Pancreas (tissue), 10 donors: ENCODE results near the gene TRAF2. TPM values are rescaled to one million over a fixed set of nuclear protein-coding genes. Genes with fewer than 3 reads are reported as not detected.

Experiments used
- ATAC-seq, 4 donors: fragments of 200-7000 bp; cut with Tn5 transposase; one replicate each; pipeline versions ENCODE4 v1.8.0 to v1.9.1; 2020; ENCODE audit warnings: mild to moderate bottlenecking in 4 of 4, moderate library complexity in 4 of 4
- DNase-seq, 6 donors: peaks; one replicate each; pipeline ENCODE4 v3.0.0-alpha.2; 2020
- FAIRE-seq: peaks from 2 replicates; lab custom pipeline; 2012; peaks lifted over from hg19 to GRCh38; lab: Jason Lieb, UNC
- H3K27ac ChIP-seq, 4 donors: fragments of 200-600 bp; sonication (generic); 1 replicate in 3 of 4; 2 replicates in 1 of 4; pipeline versions ENCODE4 v1.5.0 to v1.8.0; 2020
- H3K27me3 ChIP-seq, 4 donors: fragments of 200-600 bp; one replicate each; pipeline ENCODE4 v1.8.0; 2021
- H3K36me3 ChIP-seq, 3 donors: fragments of 200-600 bp; sonication (generic) in 1 of 3; one replicate each; pipeline versions ENCODE4 v1.5.0 to v1.8.0; 2020 to 2021
- H3K4me1 ChIP-seq, 3 donors: fragments of 200-600 bp; one replicate each; pipeline ENCODE4 v1.8.0; 2021
- H3K4me3 ChIP-seq, 4 donors: fragments of 200-600 bp; sonication (generic) in 2 of 4; one replicate each; pipeline versions ENCODE4 v1.5.0 to v1.8.0; 2020 to 2021
- H3K9me3 ChIP-seq, 4 donors: fragments of 200-600 bp; one replicate each; pipeline ENCODE4 v1.8.0; 2021
- CTCF ChIP-seq, 4 donors: fragments of 200-600 bp; sonication (generic) in 3 of 4; IDR thresholded peaks; one replicate each; pipeline versions ENCODE4 v1.5.0 to v1.8.0; 2021; ENCODE audit warnings: antibody characterized with exemption in 4 of 4
- WGBS, 2 donors: extraction: QIAGEN DNeasy Blood & Tissue Kit; methylation state at CpG; one replicate each; pipeline ENCODE4 v1.1.7; 2013; 5-methylcytosine and 5-hydroxymethylcytosine counted together
- intact Hi-C, 3 donors: fragments of 100-400 bp; cut with DNase I; formaldehyde crosslinking; loops; one replicate each; pipeline versions ENCODE4 v1.11.1 to v1.14.2; 2022
- polyA plus RNA-seq, 2 donors: library from polyadenylated mRNA; stranded (reverse); fragments of 200-250 nt; gene quantifications; one replicate each; pipeline ENCODE4 v1.2.3, GENCODE V29; 2013
- total RNA-seq, 6 donors: library from RNA; stranded (reverse); fragmentation: NEBNext Ultra II Directional in 4 of 6; extraction: Animal tissue kit (Norgen Biotek cat#: 25700) in 4 of 6; gene quantifications; one replicate each; pipeline versions ENCODE4 v1.2.1 to v1.2.4, GENCODE V29; 2021 to 2023
- donor health status: healthy with polysubstance abuse.
- donor health status: DM: no; HTN: no; CAD: no; lungs with moderate emphysema.
- donor health status: DM: no; HTN: no; CAD: no.
- donor health status: control.
- donor health status: control.
- donor health status: Bipolar disorder and iron deficiency.
- donor health status: DM: yes; HTN: yes; CAD: no.
- donor health status: DM: no; HTN: no; CAD: no.
- donor health status: DM: no; HTN: no; CAD: no.
- donor health status: DM: yes; HTN: yes; CAD: no.

Gene TRAF2
- total and polyA plus RNA-seq, 8 donors = 4.8 to 14.4 (median 8.2) TPM

GRCh38 chr9:136852664-136853595, 33.4 kb upstream of the TRAF2 start:
- TF ChIP-seq CTCF (IDR thresholded peaks at IDR 0.05) = no peak
- no peak for FAIRE-seq
- peaks cover 27 to 32% (median 32%) of the 10 kb centered on the region in 3 donors for H3K4me1 ChIP-seq

DNA sequence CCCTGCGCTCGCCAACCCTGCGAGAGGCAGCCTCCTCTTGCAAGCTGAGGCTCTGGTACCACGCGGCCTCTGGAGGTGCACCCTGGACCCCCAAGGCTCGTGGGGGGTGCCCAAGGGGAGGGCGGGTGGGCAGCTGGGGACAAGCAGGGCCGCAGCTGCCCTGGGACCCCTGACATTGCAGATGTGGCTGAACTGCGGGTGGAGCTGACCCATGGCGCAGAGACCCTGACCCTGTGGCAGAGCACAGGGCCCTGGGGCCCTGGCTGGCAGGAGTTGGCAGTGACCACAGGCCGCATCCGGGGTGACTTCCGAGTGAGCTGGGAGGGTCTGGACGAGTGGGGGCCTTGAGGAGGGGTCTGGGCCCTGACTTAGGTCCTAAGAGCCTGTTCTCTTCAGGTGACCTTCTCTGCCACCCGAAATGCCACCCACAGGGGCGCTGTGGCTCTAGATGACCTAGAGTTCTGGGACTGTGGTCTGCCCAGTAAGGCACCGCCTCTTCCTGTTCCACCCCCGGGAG, 32.7 kb upstream of the TRAF2 start:
- FAIRE-seq (no peak), ATAC-seq (no peak), DNase-seq (peak in 4 of 6 donors; percentile 8 to 80 (median 41))
- Histone ChIP-seq H3K27me3 (no peaks in the 10 kb centered on the region), H3K36me3 (peaks cover 0 to 10% (median 0%) of the 10 kb centered on the region in 3 donors), H3K9me3 (no peaks in the 10 kb centered on the region), H3K4me1 (peaks cover 34 to 39% (median 39%) of the 10 kb centered on the region in 3 donors), H3K27ac (no peak overlapping the region), H3K4me3 (no peak overlapping the region)
- TF ChIP-seq CTCF (IDR thresholded peaks at IDR 0.05) = no peak
- 85 to 92% methylated on average over 18 of the region's 18 CpGs for WGBS, 2 donors
- intact Hi-C loops = no loop called here

More at GRCh38 chr9:136852664-136853595, 33.4 kb upstream of the TRAF2 start:
- no peaks in the 10 kb centered on the region for H3K9me3 ChIP-seq
- ATAC-seq (no peak), DNase-seq (peak in 5 of 6 donors; percentile 17 to 82 (median 55))
- H3K27ac ChIP-seq = no peak overlapping the region
- intact Hi-C loops = no loop called here
- no peak overlapping the region for H3K4me3 ChIP-seq
- 87 to 89% methylated on average over 26 to 29 of the region's 29 CpGs for WGBS, 2 donors
- H3K36me3 ChIP-seq = peaks cover 0 to 10% (median 0%) of the 10 kb centered on the region in 3 donors
- no peaks in the 10 kb centered on the region for H3K27me3 ChIP-seq

GRCh38 chr9:136854113-136854841, 32.0 kb upstream of the TRAF2 start:
- DNase-seq (peak in 5 of 6 donors; percentile 13 to 86 (median 63)), ATAC-seq (no peak), FAIRE-seq (no peak)
- intact Hi-C loops = no loop called here
- no peak for TF ChIP-seq CTCF (IDR thresholded peaks at IDR 0.05)
- peaks cover 40 to 45% (median 45%) of the 10 kb centered on the region in 3 donors for H3K4me1 ChIP-seq
- 81 to 82% methylated on average over 27 to 30 of the region's 30 CpGs for WGBS, 2 donors
- no peaks in the 10 kb centered on the region for H3K9me3 ChIP-seq
- H3K27me3 ChIP-seq = no peaks in the 10 kb centered on the region
- H3K36me3 ChIP-seq = peaks cover 0 to 10% (median 0%) of the 10 kb centered on the region in 3 donors
- H3K27ac ChIP-seq = no peak overlapping the region
- H3K4me3 ChIP-seq = no peak overlapping the region

GRCh38 chr9:136854842-136855460, 31.4 kb upstream of the TRAF2 start:
- DNase-seq (peak in 4 of 6 donors; percentile 8 to 81 (median 38)), FAIRE-seq (no peak), ATAC-seq (no peak)
- Histone ChIP-seq H3K9me3 (no peaks in the 10 kb centered on the region), H3K36me3 (peaks cover 0 to 10% (median 0%) of the 10 kb centered on the region in 3 donors), H3K4me1 (peaks cover 44 to 51% (median 50%) of the 10 kb centered on the region in 3 donors), H3K27me3 (no peaks in the 10 kb centered on the region), H3K27ac (no peak overlapping the region), H3K4me3 (no peak overlapping the region)
- WGBS, 2 donors = 88 to 95% methylated on average over 18 to 23 of the region's 23 CpGs
- intact Hi-C loops = no loop called here
- no peak for TF ChIP-seq CTCF (IDR thresholded peaks at IDR 0.05)
